ENCODE results near the gene SLC35F3.
A peak's percentile ranks its signal among the peaks of the same experiment; 100 is the strongest.
"Not testable (repeated sequence)": the region's sequence is repeated elsewhere in the genome, so short reads cannot be mapped to it uniquely, and the experiment has no call there.

Gene SLC35F3

GRCh38 chr1:234144901-234145300 lies 240.4 kb downstream of the SLC35F3 start:
- DNase-seq (ENCODE audit: low read depth), result no peak

GRCh38 chr1:234148350-234148749 lies 243.9 kb downstream of the SLC35F3 start:
- DNase-seq (ENCODE audit: low read depth), result no peak

- DNase-seq (ENCODE audit: low read depth), result no peak
Measured at GRCh38 chr1:234148816-234149215, 244.3 kb downstream of the SLC35F3 start.

GRCh38 chr1:234149217-234149616 lies 244.7 kb downstream of the SLC35F3 start:
- no peak for DNase-seq (ENCODE audit: low read depth)

- no peak for DNase-seq (ENCODE audit: low read depth)
Measured at GRCh38 chr1:234150892-234151291, 246.4 kb downstream of the SLC35F3 start.

- not testable (repeated sequence) for DNase-seq (ENCODE audit: low read depth)
Measured at GRCh38 chr1:234152344-234152743, 247.9 kb downstream of the SLC35F3 start.

- DNase-seq (ENCODE audit: low read depth), result peak; percentile 7
Measured at GRCh38 chr1:234154320-234155251, 250.1 kb downstream of the SLC35F3 start.

GRCh38 chr1:234162661-234163060 lies 258.2 kb downstream of the SLC35F3 start:
- no peak for DNase-seq (ENCODE audit: low read depth)

GRCh38 chr1:234163267-234163919 lies 258.9 kb downstream of the SLC35F3 start:
- DNase-seq (ENCODE audit: low read depth), result no peak

GRCh38 chr1:234164098-234164709 lies 259.7 kb downstream of the SLC35F3 start:
- DNase-seq (ENCODE audit: low read depth), result no peak

GRCh38 chr1:234168061-234168724 lies 263.7 kb downstream of the SLC35F3 start:
- no peak for DNase-seq (ENCODE audit: low read depth)

GRCh38 chr1:234169161-234169849 lies 264.8 kb downstream of the SLC35F3 start:
- no peak for DNase-seq (ENCODE audit: low read depth)

- DNase-seq (ENCODE audit: low read depth), result no peak
Measured at GRCh38 chr1:234170067-234170466, 265.6 kb downstream of the SLC35F3 start.

GRCh38 chr1:234170622-234171021 lies 266.1 kb downstream of the SLC35F3 start:
- no peak for DNase-seq (ENCODE audit: low read depth)

GRCh38 chr1:234173968-234174367 lies 269.5 kb downstream of the SLC35F3 start:
- DNase-seq (ENCODE audit: low read depth), result no peak

- DNase-seq (ENCODE audit: low read depth), result no peak
Measured at GRCh38 chr1:234175363-234175762, 270.9 kb downstream of the SLC35F3 start.

- DNase-seq (ENCODE audit: low read depth), result no peak
Measured at GRCh38 chr1:234176000-234176399, 271.5 kb downstream of the SLC35F3 start.

- DNase-seq (ENCODE audit: low read depth), result not testable (repeated sequence)
Measured at GRCh38 chr1:234176847-234177246, 272.4 kb downstream of the SLC35F3 start.

- DNase-seq (ENCODE audit: low read depth), result no peak
Measured at GRCh38 chr1:234185438-234185837, 281.0 kb downstream of the SLC35F3 start.

- DNase-seq (ENCODE audit: low read depth), result no peak
Measured at GRCh38 chr1:234186037-234186688, 281.7 kb downstream of the SLC35F3 start.

- no peak for DNase-seq (ENCODE audit: low read depth)
Measured at GRCh38 chr1:234188454-234188792, 283.9 kb downstream of the SLC35F3 start.

Data from activated T-cell treated with anti-CD3 and anti-CD28 coated beads for 24 hours (primary cell).